Astrocyte (in vitro differentiated cells and primary cell): ENCODE measurements around the gene DNER. TPM values are rescaled to one million over a fixed set of nuclear protein-coding genes. Genes with fewer than 3 reads are reported as not detected.

ENCODE experiments used
- DNase-seq: peaks from one replicate; pipeline ENCODE4 v3.0.0-alpha.2; 2010; ENCODE audit warnings: low read depth
- FAIRE-seq: peaks from 2 replicates; lab custom pipeline; 2011; peaks lifted over from hg19 to GRCh38; lab: Jason Lieb, UNC
- H2AFZ ChIP-seq: 2 replicates; pipeline ENCODE4 v1.6.0; 2012; ENCODE audit warnings: low read depth, low read length, inconsistent platforms
- H3K27ac ChIP-seq: 2 replicates; pipeline ENCODE4 v1.5.1; 2011; ENCODE audit warnings: low read depth, low read length, inconsistent platforms
- H3K27me3 ChIP-seq: 2 replicates; pipeline ENCODE4 v1.6.0; 2011; ENCODE audit warnings: low read length, inconsistent platforms; ENCODE audit not compliant: insufficient read depth
- H3K36me3 ChIP-seq: 2 replicates; pipeline ENCODE4 v1.5.1; 2011; ENCODE audit warnings: low read length, inconsistent platforms; ENCODE audit not compliant: insufficient read depth
- H3K4me1 ChIP-seq: 2 replicates; pipeline ENCODE4 v1.5.1; 2011; ENCODE audit warnings: low read length, inconsistent platforms; ENCODE audit not compliant: insufficient read depth
- H3K4me2 ChIP-seq: 2 replicates; pipeline ENCODE4 v1.6.0; 2012; ENCODE audit warnings: low read length, inconsistent platforms
- H3K4me3 ChIP-seq: 2 replicates; pipeline ENCODE4 v1.5.1; 2011; ENCODE audit warnings: low read depth, mild to moderate bottlenecking, low read length, inconsistent platforms; ENCODE audit not compliant: insufficient read depth
- H3K79me2 ChIP-seq: 2 replicates; pipeline ENCODE4 v1.6.0; 2012; ENCODE audit warnings: mild to moderate bottlenecking, low read length, inconsistent platforms; ENCODE audit not compliant: insufficient read depth
- H3K9ac ChIP-seq: 2 replicates; pipeline ENCODE4 v1.6.0; 2012; ENCODE audit warnings: mild to moderate bottlenecking, low read length, inconsistent platforms
- H3K9me3 ChIP-seq: 2 replicates; pipeline ENCODE4 v1.5.1; 2012; ENCODE audit warnings: low read depth, mild to moderate bottlenecking, low read length, inconsistent platforms; ENCODE audit not compliant: insufficient read depth
- H4K20me1 ChIP-seq: 2 replicates; pipeline ENCODE4 v1.6.0; 2012; ENCODE audit warnings: low read length, inconsistent platforms; ENCODE audit not compliant: insufficient read depth
- H3K27ac Mint-ChIP-seq: one replicate; pipeline ENCODE4 v1.8.0; 2021; ENCODE audit warnings: mild to moderate bottlenecking, mixed read lengths; ENCODE audit not compliant: unreplicated experiment
- H3K27me3 Mint-ChIP-seq: one replicate; pipeline ENCODE4 v1.8.0; 2021; ENCODE audit warnings: low read depth, mixed read lengths; ENCODE audit not compliant: unreplicated experiment
- H3K36me3 Mint-ChIP-seq: one replicate; pipeline ENCODE4 v1.8.0; 2021; ENCODE audit warnings: low read depth, mixed read lengths; ENCODE audit not compliant: unreplicated experiment
- H3K4me1 Mint-ChIP-seq: one replicate; pipeline ENCODE4 v1.8.0; 2021; ENCODE audit warnings: low read depth, mixed read lengths; ENCODE audit not compliant: unreplicated experiment
- H3K4me3 Mint-ChIP-seq: one replicate; pipeline ENCODE4 v1.8.0; 2021; ENCODE audit warnings: mild to moderate bottlenecking, moderate library complexity, mixed read lengths; ENCODE audit not compliant: unreplicated experiment
- H3K9me3 Mint-ChIP-seq: one replicate; pipeline ENCODE4 v1.8.0; 2021; ENCODE audit warnings: mild to moderate bottlenecking, mixed read lengths; ENCODE audit not compliant: unreplicated experiment
- EZH2 ChIP-seq: IDR thresholded peaks from 2 replicates; pipeline ENCODE4 v1.6.1; 2012; ENCODE audit warnings: mild to moderate bottlenecking, low read length, inconsistent platforms; ENCODE audit not compliant: insufficient read depth
- total RNA-seq: library from RNA; stranded (reverse); gene quantifications from 2 replicates; pipeline ENCODE4 v1.2.1, GENCODE V29; 2021
- TF ChIP-seq, protein P1 (sequence below): IDR thresholded peaks from 2 replicates; pipeline ENCODE4 v1.5.1; 2011; ENCODE audit warnings: low read depth, mild to moderate bottlenecking, inconsistent platforms, low read length, moderate library complexity; ENCODE audit not compliant: insufficient read depth

DNER gene
- total RNA-seq, 1 donor from 2014 or later = 1.0 TPM

DNA sequence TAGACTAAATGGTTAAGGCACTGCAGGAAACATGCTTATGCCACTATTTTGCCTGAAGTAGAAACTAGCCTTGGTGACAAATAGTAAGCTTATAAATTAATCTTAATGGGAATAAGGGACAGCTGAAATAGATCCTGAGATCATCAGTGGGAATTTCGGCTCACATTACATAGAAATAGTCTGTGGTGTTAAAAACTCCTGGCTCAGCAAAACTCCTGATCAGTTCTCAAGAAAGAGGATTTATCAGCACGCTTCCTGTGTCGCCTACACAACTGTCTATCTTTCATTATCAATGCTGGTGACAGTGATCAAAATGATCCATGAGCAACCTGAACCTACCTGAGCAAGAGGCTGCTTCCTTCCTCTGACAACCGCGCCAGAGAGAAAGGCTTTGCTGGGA lies 17.0 kb upstream of the DNER start:
- Mint-ChIP-seq H3K9me3 (no peaks in the 10 kb centered on the region), H3K4me1 (peaks cover 10% of the 10 kb centered on the region), H3K4me3 (no peak overlapping the region), H3K27ac (no peak overlapping the region), H3K36me3 (peaks cover 6% of the 10 kb centered on the region), H3K27me3 (no peaks in the 10 kb centered on the region)
- Histone ChIP-seq H3K4me2 (no peak overlapping the region), H2AFZ (no peak overlapping the region), H3K9ac (no peak overlapping the region), H3K36me3 (no peaks in the 10 kb centered on the region), H4K20me1 (no peaks in the 10 kb centered on the region), H3K79me2 (no peaks in the 10 kb centered on the region), H3K4me1 (no peaks in the 10 kb centered on the region), H3K27me3 (no peaks in the 10 kb centered on the region), H3K9me3 (no peaks in the 10 kb centered on the region), H3K4me3 (no peak overlapping the region), H3K27ac (no peak overlapping the region)
- TF ChIP-seq, protein P1, sequence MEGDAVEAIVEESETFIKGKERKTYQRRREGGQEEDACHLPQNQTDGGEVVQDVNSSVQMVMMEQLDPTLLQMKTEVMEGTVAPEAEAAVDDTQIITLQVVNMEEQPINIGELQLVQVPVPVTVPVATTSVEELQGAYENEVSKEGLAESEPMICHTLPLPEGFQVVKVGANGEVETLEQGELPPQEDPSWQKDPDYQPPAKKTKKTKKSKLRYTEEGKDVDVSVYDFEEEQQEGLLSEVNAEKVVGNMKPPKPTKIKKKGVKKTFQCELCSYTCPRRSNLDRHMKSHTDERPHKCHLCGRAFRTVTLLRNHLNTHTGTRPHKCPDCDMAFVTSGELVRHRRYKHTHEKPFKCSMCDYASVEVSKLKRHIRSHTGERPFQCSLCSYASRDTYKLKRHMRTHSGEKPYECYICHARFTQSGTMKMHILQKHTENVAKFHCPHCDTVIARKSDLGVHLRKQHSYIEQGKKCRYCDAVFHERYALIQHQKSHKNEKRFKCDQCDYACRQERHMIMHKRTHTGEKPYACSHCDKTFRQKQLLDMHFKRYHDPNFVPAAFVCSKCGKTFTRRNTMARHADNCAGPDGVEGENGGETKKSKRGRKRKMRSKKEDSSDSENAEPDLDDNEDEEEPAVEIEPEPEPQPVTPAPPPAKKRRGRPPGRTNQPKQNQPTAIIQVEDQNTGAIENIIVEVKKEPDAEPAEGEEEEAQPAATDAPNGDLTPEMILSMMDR = no peak
- no peak for TF ChIP-seq EZH2
- no peak for FAIRE-seq
- no peak for DNase-seq

DNA sequence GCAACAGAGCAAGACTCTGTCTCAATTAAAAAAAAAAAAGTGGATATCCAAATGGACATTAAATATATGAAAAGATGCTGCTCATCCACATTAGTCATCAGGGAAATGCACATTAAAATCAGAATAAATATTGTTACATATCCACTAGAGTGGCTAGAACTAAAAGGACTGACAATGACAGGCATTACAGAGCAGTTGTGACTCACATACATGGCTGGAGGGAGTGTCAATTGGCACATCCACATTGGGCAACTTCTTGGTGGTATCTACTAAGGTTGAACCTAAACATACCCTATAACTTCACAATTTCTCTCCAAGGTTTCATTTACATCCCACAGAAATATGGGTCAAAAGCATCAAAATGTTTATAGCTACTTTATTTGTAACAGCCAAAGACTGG lies 14.0 kb upstream of the DNER start:
- H3K79me2 ChIP-seq = no peaks in the 10 kb centered on the region
- H3K9me3 ChIP-seq = no peaks in the 10 kb centered on the region
- TF ChIP-seq EZH2 = no peak
- TF ChIP-seq, protein P1 = no peak
- no peak overlapping the region for H2AFZ ChIP-seq
- H3K4me3 ChIP-seq = no peak overlapping the region
- peaks cover 5% of the 10 kb centered on the region for H3K27me3 Mint-ChIP-seq
- H3K4me3 Mint-ChIP-seq = no peak overlapping the region
- H3K27me3 ChIP-seq = no peaks in the 10 kb centered on the region
- peaks cover 5% of the 10 kb centered on the region for H3K4me1 Mint-ChIP-seq
- H4K20me1 ChIP-seq = no peaks in the 10 kb centered on the region
- no peaks in the 10 kb centered on the region for H3K36me3 ChIP-seq
- no peak for FAIRE-seq
- H3K4me2 ChIP-seq = no peak overlapping the region
- peaks cover 4% of the 10 kb centered on the region for H3K4me1 ChIP-seq
- H3K9me3 Mint-ChIP-seq = no peaks in the 10 kb centered on the region
- H3K27ac Mint-ChIP-seq = no peak overlapping the region
- no peak overlapping the region for H3K27ac ChIP-seq
- no peak overlapping the region for H3K9ac ChIP-seq
- H3K36me3 Mint-ChIP-seq = peaks cover 4% of the 10 kb centered on the region
- no peak for DNase-seq

GRCh38 chr2:229726643-229727042 lies 12.3 kb upstream of the DNER start:
- H3K36me3 Mint-ChIP-seq = peaks cover 4% of the 10 kb centered on the region
- H3K4me3 Mint-ChIP-seq = no peak overlapping the region
- FAIRE-seq = no peak
- H3K27me3 Mint-ChIP-seq = peaks cover 5% of the 10 kb centered on the region
- no peaks in the 10 kb centered on the region for H4K20me1 ChIP-seq
- H3K36me3 ChIP-seq = no peaks in the 10 kb centered on the region
- H3K4me1 ChIP-seq = peaks cover 4% of the 10 kb centered on the region
- no peak overlapping the region for H3K4me2 ChIP-seq
- no peak overlapping the region for H2AFZ ChIP-seq
- no peaks in the 10 kb centered on the region for H3K9me3 ChIP-seq
- no peaks in the 10 kb centered on the region for H3K9me3 Mint-ChIP-seq
- DNase-seq = no peak
- peaks cover 4% of the 10 kb centered on the region for H3K4me1 Mint-ChIP-seq
- H3K27me3 ChIP-seq = peaks cover 2% of the 10 kb centered on the region
- no peaks in the 10 kb centered on the region for H3K79me2 ChIP-seq
- H3K9ac ChIP-seq = peak overlapping the region; percentile 34
- TF ChIP-seq, protein P1 = no peak
- no peak for TF ChIP-seq EZH2
- H3K4me3 ChIP-seq = no peak overlapping the region
- H3K27ac Mint-ChIP-seq = no peak overlapping the region
- H3K27ac ChIP-seq = peak overlapping the region; percentile 31
